HuH-7 (cell line): ENCODE data around the gene PDE3B.
A peak's percentile ranks its signal among the peaks of the same experiment; 100 is the strongest.

Experiments used
- DNase-seq: peaks from one replicate; pipeline ENCODE4 v3.0.0; 2011; ENCODE audit warnings: low spot score

Gene PDE3B

GRCh38 chr11:14886513-14886912 is 242.9 kb downstream of the PDE3B start:
- peak; percentile 36 for DNase-seq

- DNase-seq = peak; percentile 62
Observed at GRCh38 chr11:14891143-14892035, 247.8 kb downstream of the PDE3B start.

GRCh38 chr11:14892036-14892556 is 248.5 kb downstream of the PDE3B start, which contains the start of gene CYP2R1:
CYP2R1 (minus strand) TSS chr11:14892231; CDS start chr11:14892205, 26 bp downstream.
- peak; percentile 95 for DNase-seq

GRCh38 chr11:14892577-14892976 is 249.0 kb downstream of the PDE3B start:
- DNase-seq = no peak

GRCh38 chr11:14894657-14895598 is 251.3 kb downstream of the PDE3B start:
- no peak for DNase-seq

GRCh38 chr11:14898355-14898754 is 254.8 kb downstream of the PDE3B start:
- DNase-seq = no peak

GRCh38 chr11:14898906-14899305 is 255.3 kb downstream of the PDE3B start:
- no peak for DNase-seq

GRCh38 chr11:14902650-14903350 is 259.2 kb downstream of the PDE3B start:
- DNase-seq = no peak

- peak; percentile 51 for DNase-seq
Observed at GRCh38 chr11:14904745-14905103, 261.1 kb downstream of the PDE3B start.

- peak; percentile 83 for DNase-seq
Observed at GRCh38 chr11:14905104-14906033, 261.8 kb downstream of the PDE3B start.

- no peak for DNase-seq
Observed at GRCh38 chr11:14906578-14906977, 263.0 kb downstream of the PDE3B start.

- DNase-seq = no peak
Observed at GRCh38 chr11:14906993-14907392, 263.4 kb downstream of the PDE3B start.

- DNase-seq = peak; percentile 30
Observed at GRCh38 chr11:14907411-14908213, 264.0 kb downstream of the PDE3B start.

- DNase-seq = peak; percentile 26
Observed at GRCh38 chr11:14908214-14908880, 264.7 kb downstream of the PDE3B start.

- no peak for DNase-seq
Observed at GRCh38 chr11:14914536-14914935, 270.9 kb downstream of the PDE3B start.

- DNase-seq = no peak
Observed at GRCh38 chr11:14916403-14916802, 272.8 kb downstream of the PDE3B start.
